ENCODE results near the gene UNC5A.

UNC5A gene

DNA sequence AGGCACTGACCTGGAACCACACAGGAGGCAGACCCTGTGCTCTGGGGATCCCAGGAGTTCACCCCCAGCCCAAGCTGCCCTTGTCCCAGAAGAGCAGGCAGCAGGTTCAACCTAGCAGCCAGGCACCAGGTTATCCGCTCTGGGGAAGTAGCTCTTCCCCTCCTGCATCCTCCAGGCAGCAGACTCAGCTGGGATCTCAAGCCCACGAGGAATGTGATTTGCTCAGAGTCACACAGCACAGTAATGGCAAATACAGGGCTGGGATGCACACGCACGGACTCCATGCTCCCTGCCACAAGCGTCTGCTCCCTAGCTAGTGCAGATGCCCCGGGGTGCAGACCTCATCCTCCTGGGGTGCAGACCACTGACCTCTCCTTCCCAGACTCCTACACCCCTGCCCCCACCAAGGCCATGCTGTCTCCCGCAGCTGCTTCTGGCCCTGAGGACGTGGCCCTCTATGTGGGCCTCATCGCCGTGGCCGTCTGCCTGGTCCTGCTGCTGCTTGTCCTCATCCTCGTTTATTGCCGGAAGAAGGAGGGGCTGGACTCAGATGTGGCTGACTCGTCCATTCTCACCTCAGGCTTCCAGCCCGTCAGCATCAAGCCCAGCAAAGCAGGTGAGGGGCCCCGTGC lies 63.3 kb downstream of the UNC5A start:
- DNase-seq (ENCODE audit: insufficient read length, low spot score) (no peak), FAIRE-seq (no peak)
- TF ChIP-seq, protein P1, sequence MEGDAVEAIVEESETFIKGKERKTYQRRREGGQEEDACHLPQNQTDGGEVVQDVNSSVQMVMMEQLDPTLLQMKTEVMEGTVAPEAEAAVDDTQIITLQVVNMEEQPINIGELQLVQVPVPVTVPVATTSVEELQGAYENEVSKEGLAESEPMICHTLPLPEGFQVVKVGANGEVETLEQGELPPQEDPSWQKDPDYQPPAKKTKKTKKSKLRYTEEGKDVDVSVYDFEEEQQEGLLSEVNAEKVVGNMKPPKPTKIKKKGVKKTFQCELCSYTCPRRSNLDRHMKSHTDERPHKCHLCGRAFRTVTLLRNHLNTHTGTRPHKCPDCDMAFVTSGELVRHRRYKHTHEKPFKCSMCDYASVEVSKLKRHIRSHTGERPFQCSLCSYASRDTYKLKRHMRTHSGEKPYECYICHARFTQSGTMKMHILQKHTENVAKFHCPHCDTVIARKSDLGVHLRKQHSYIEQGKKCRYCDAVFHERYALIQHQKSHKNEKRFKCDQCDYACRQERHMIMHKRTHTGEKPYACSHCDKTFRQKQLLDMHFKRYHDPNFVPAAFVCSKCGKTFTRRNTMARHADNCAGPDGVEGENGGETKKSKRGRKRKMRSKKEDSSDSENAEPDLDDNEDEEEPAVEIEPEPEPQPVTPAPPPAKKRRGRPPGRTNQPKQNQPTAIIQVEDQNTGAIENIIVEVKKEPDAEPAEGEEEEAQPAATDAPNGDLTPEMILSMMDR (IDR thresholded peaks at IDR 0.05; ENCODE audit: insufficient read depth, missing control alignments): no peak

DNA sequence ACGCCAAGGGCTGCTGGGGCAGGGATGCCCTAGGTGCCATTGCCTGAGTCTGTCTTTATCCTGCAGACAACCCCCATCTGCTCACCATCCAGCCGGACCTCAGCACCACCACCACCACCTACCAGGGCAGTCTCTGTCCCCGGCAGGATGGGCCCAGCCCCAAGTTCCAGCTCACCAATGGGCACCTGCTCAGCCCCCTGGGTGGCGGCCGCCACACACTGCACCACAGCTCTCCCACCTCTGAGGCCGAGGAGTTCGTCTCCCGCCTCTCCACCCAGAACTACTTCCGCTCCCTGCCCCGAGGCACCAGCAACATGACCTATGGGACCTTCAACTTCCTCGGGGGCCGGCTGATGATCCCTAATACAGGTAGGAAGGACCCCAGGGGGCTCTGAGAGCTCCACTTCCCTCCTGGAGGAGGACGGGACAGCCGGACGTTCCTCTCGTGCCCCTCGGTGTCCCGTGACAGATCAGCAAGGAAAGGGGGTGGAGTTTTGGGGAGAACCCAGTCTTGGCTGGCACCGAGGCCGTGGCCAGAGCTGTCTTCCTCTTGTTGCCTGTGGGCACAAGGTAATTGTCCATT lies 63.9 kb downstream of the UNC5A start:
- DNase-seq (ENCODE audit: insufficient read length, low spot score): no peak

DNA sequence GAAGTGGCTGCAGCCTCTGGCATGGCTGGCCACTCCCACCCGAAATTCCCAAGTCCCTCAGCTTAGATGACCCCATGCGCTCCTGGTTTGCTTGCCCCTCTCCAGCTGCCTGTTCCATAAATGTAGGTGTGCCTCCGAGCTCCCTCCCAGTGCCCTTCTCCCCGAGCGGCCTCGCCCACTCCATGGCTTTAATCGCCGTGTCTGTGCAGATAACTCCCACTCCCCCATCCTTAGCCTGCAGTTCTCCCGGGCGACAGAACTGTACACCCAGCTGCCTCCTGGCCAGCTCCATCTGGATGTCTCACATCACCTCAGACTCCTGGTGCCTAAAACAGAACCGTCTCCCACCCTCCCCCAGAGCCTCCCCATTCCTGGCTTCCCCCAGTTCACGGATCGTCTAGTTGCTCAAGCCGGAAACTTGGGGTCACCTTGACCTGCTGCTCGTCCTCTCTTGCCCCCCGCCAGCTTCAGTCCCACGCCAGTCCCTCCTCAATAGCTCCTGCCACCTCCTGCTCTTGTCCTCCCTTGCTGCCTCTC lies 64.7 kb downstream of the UNC5A start:
- TF ChIP-seq, protein P1 (IDR thresholded peaks at IDR 0.05; ENCODE audit: insufficient read depth, missing control alignments): no peak
- no peak for DNase-seq (ENCODE audit: insufficient read length, low spot score)
- no peak for FAIRE-seq

More for the DNA sequence above, 63.9 kb downstream of the UNC5A start:
- FAIRE-seq: no peak
- TF ChIP-seq, protein P1 (IDR thresholded peaks at IDR 0.05; ENCODE audit: insufficient read depth, missing control alignments): no peak

DNA sequence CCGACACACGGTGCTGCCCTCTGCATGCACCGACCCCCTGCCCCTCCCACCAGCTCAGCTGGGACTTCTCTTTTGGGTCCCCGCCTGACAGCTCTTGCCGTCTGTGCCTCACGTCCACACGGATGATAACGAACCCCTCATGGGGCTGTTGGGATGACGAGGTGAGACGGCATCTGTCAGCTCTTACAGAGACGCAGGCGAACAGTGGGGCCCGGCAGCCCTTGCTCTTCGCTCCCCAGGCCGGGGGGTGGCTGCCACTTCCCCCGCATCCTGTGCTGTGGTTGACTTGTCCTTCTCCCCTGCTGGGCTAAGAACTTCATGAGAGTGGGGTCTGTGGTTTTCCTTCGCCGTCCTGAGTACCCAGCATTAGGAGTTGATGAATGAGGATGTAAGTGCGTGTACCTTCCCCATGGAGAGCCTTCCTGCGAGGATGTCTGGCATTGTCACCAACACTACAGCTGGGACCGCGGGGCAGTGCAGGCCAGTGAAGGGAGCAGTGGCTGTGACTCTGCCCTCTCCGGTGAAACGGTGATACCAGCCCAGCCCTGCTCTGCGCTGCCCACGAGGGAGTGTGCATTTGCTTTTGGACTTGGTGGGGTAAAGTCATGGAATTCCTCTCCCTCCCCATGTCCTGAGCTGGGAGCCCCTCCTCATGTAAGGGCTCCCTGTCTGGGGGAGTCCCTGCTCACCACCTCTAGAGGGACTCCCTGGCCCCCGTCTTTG lies 65.6 kb downstream of the UNC5A start:
- DNase-seq (ENCODE audit: insufficient read length, low spot score) (no peak), FAIRE-seq (no peak)
- TF ChIP-seq, protein P1 (IDR thresholded peaks at IDR 0.05; ENCODE audit: insufficient read depth, missing control alignments): no peak

DNA sequence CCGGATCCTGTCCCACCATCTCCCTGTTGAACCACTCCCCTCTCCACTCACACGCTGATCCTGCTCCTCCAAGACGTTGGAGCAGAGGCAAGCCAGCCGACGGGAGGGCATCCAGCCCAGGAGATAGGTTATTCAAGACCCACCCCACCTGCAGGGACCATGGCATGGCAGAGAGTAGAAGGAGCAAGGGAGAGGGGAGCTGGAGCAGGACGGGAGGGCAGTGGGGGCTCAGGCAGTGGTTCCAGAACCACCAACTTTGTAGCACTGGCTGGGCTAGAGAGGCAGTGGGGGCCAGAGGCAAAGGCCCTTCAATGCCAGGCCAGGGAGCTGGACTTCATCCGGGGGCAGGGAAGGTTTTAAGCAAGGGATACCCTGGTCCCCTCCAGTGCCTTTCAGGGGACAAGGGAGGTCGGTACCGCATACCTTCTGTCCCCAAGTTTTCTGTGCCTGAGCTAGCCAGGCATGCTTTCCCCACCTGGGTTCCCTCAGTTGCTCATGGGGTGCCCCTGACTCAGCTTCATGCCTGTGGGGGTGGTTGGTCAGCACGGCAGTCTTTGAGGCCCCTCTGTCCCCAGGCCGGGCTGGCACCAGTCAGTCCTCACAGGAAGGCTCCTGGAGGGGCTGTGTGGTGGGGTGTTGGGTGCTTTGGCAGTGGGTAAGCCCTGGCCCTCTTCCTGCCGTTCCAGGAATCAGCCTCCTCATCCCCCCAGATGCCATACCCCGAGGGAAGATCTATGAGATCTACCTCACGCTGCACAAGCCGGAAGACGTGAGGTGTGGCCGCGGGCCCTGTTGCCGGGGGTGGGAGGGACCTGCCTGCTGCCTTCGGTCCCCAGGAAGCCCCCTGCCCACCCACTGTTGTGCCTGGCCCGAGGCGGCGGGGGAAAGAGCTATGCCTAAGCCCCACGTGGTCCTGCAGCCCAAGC lies 66.4 kb downstream of the UNC5A start:
- DNase-seq (ENCODE audit: insufficient read length, low spot score): no peak
- FAIRE-seq: no peak
- TF ChIP-seq, protein P1 (IDR thresholded peaks at IDR 0.05; ENCODE audit: insufficient read depth, missing control alignments): no peak

DNA sequence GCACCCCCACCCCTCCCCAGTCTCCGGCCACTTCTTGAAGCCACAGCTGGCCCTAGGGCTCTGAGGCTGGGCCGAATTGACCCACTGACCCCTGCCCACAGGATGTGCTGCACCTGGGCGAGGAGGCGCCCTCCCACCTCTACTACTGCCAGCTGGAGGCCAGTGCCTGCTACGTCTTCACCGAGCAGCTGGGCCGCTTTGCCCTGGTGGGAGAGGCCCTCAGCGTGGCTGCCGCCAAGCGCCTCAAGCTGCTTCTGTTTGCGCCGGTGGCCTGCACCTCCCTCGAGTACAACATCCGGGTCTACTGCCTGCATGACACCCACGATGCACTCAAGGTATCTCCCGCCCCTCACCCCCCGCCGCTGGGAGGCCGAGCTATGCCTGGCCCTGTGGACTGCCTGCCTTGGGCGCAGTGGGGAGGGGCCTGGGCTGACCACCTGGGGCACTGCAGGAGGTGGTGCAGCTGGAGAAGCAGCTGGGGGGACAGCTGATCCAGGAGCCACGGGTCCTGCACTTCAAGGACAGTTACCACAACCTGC lies 67.5 kb downstream of the UNC5A start:
- FAIRE-seq: no peak
- DNase-seq (ENCODE audit: insufficient read length, low spot score): no peak
- TF ChIP-seq, protein P1 (IDR thresholded peaks at IDR 0.05; ENCODE audit: insufficient read depth, missing control alignments): no peak

Data from D721Med (cell line).